HCT116 (cell line): Measurements from ENCODE around the gene S100A1.

Experiments
- CTCF ChIP-seq, 3 experiments: fragments of 200-600 bp in 1 of 3; sonication (generic) in 1 of 3; IDR thresholded peaks in 2 of 3; conservative IDR thresholded peaks in 1 of 3; 2 replicates each; pipeline ENCODE4 v1.5.1; 2012 to 2017; ENCODE audit warnings: low read depth in 2 of 3, low read length in 2 of 3, antibody characterized with exemption in 1 of 3, borderline replicate concordance in 1 of 3, control low read depth in 1 of 3, mild to moderate bottlenecking in 1 of 3, mixed read lengths in 1 of 3, mixed run types in 1 of 3, moderate library complexity in 1 of 3; ENCODE audit not compliant: insufficient read depth in 1 of 3
- EZH2 ChIP-seq: fragments of 200-600 bp; sonication (generic); IDR thresholded peaks from 2 replicates; pipeline ENCODE4 v1.6.1; 2017; ENCODE audit warnings: antibody characterized with exemption, mixed run types

DNA sequence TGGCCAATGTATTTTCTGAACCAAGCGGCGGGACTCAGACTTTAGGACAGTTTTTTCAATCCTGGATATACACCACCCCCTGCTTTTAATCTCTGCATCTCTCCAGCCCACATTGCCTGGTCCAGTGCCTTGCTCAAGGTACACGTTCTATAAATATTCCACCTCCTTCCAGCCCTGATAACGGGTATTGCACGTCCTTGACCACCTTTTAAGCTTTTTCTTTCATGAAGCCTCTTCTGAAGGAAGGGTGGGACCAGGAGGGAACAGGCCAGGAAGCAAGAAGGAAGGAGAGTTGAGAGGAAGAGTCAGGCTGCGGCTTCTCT is 18.7 kb upstream of the S100A1 start:
- no peak for TF ChIP-seq CTCF (IDR thresholded peaks at IDR 0.05 in 2 of 3, conservative IDR thresholded peaks at IDR 0.05 in 1 of 3; ENCODE audit: borderline replicate concordance in 1 of 3, insufficient read depth in 1 of 3, low read depth in 2 of 3, low read length in 2 of 3)
- TF ChIP-seq EZH2: no peak
